ENCODE measurements around the gene HID1. TPM values are rescaled to one million over a fixed set of nuclear protein-coding genes. Genes with fewer than 3 reads are reported as not detected.

Gene HID1
- total RNA-seq, 1 donor from 2014 or later = 3.5 TPM

- H2AFZ ChIP-seq (replicated peaks) = peak overlapping the region; percentile 97
- no peaks in the 10 kb centered on the region for H3K36me3 ChIP-seq
- no peaks in the 10 kb centered on the region for H3K4me1 ChIP-seq
- H3K79me2 ChIP-seq (ENCODE audit: low read depth) = no peaks in the 10 kb centered on the region
- H3K9ac ChIP-seq = no peak overlapping the region
- Mint-ChIP-seq H3K4me1 (peaks cover 7% of the 10 kb centered on the region), H3K36me3 (no peaks in the 10 kb centered on the region), H3K27me3 (ENCODE audit: insufficient read depth, low read depth) (peaks cover 34% of the 10 kb centered on the region), H3K4me3 (peak overlapping the region; percentile 84), H3K27ac (no peak overlapping the region), H3K9me3 (no peaks in the 10 kb centered on the region)
- TF ChIP-seq CTCF (IDR thresholded peaks at IDR 0.05) (no peak), EZH2 (IDR thresholded peaks at IDR 0.05) (peak; percentile 62), EZH2phosphoT487 (IDR thresholded peaks at IDR 0.05) (peak; percentile 71)
- H3K4me2 ChIP-seq = peak overlapping the region; percentile 98
- H3F3A ChIP-seq (ENCODE audit: low read depth) = peaks cover 6% of the 10 kb centered on the region
- H3K27ac ChIP-seq = no peak overlapping the region
- peaks cover 75% of the 10 kb centered on the region for H3K27me3 ChIP-seq
- DNase-seq (ENCODE audit: low spot score) = no peak
- peak overlapping the region; percentile 85 for H3K4me3 ChIP-seq
- H3K9me3 ChIP-seq (ENCODE audit: low read depth) = no peaks in the 10 kb centered on the region
- no peaks in the 10 kb centered on the region for H4K20me1 ChIP-seq (ENCODE audit: low read depth)
These were observed 392 bp upstream of the HID1 start for GRCh38 chr17:74972973-74973328.

- no peak for TF ChIP-seq CTCF (IDR thresholded peaks at IDR 0.05)
- TF ChIP-seq EZH2phosphoT487 (IDR thresholded peaks at IDR 0.05) = no peak
- TF ChIP-seq EZH2 (IDR thresholded peaks at IDR 0.05) = peak; percentile 29
- Mint-ChIP-seq H3K4me3 (peak overlapping the region; percentile 81), H3K27me3 (ENCODE audit: insufficient read depth, low read depth) (peaks cover 30% of the 10 kb centered on the region), H3K9me3 (no peaks in the 10 kb centered on the region), H3K27ac (no peak overlapping the region), H3K4me1 (peaks cover 7% of the 10 kb centered on the region), H3K36me3 (no peaks in the 10 kb centered on the region)
- Histone ChIP-seq H3K27me3 (peaks cover 66% of the 10 kb centered on the region), H3K4me1 (no peaks in the 10 kb centered on the region), H3K36me3 (no peaks in the 10 kb centered on the region), H3K9me3 (ENCODE audit: low read depth) (no peaks in the 10 kb centered on the region), H2AFZ (replicated peaks) (peak overlapping the region; percentile 97), H3F3A (ENCODE audit: low read depth) (peaks cover 6% of the 10 kb centered on the region), H3K9ac (no peak overlapping the region), H3K4me2 (peak overlapping the region; percentile 98), H3K4me3 (peak overlapping the region; percentile 85), H3K79me2 (ENCODE audit: low read depth) (no peaks in the 10 kb centered on the region), H4K20me1 (ENCODE audit: low read depth) (no peaks in the 10 kb centered on the region), H3K27ac (no peak overlapping the region)
- no peak for DNase-seq (ENCODE audit: low spot score)
These were observed 785 bp downstream of the HID1 start for GRCh38 chr17:74971842-74972106.

- H3K27ac Mint-ChIP-seq = no peak overlapping the region
- H3K27me3 Mint-ChIP-seq (ENCODE audit: insufficient read depth, low read depth) = peaks cover 33% of the 10 kb centered on the region
- peaks cover 64% of the 10 kb centered on the region for H3K27me3 ChIP-seq
- H3K4me3 ChIP-seq = peak overlapping the region; percentile 85
- no peak for DNase-seq (ENCODE audit: low spot score)
- H3K9me3 Mint-ChIP-seq = no peaks in the 10 kb centered on the region
- H4K20me1 ChIP-seq (ENCODE audit: low read depth) = no peaks in the 10 kb centered on the region
- TF ChIP-seq EZH2phosphoT487 (IDR thresholded peaks at IDR 0.05) (no peak), CTCF (IDR thresholded peaks at IDR 0.05) (no peak), EZH2 (IDR thresholded peaks at IDR 0.05) (no peak)
- peak overlapping the region; percentile 81 for H3K4me3 Mint-ChIP-seq
- no peak overlapping the region for H3K9ac ChIP-seq
- H3K36me3 Mint-ChIP-seq = no peaks in the 10 kb centered on the region
- no peaks in the 10 kb centered on the region for H3K9me3 ChIP-seq (ENCODE audit: low read depth)
- no peak overlapping the region for H2AFZ ChIP-seq (replicated peaks)
- H3K4me2 ChIP-seq = peak overlapping the region; percentile 98
- H3K27ac ChIP-seq = no peak overlapping the region
- H3F3A ChIP-seq (ENCODE audit: low read depth) = peaks cover 6% of the 10 kb centered on the region
- H3K79me2 ChIP-seq (ENCODE audit: low read depth) = no peaks in the 10 kb centered on the region
- H3K4me1 ChIP-seq = no peaks in the 10 kb centered on the region
- H3K4me1 Mint-ChIP-seq = peaks cover 7% of the 10 kb centered on the region
- H3K36me3 ChIP-seq = no peaks in the 10 kb centered on the region
These were observed 1.3 kb downstream of the HID1 start for GRCh38 chr17:74971069-74971841.
